Gastrocnemius medialis (tissue), 4 donors: ENCODE results near the gene SLC27A6. TPM values are rescaled to one million over a fixed set of nuclear protein-coding genes. Genes with fewer than 3 reads are reported as not detected.

Experiments used
- ATAC-seq, 2 donors: fragments of 150-250 bp; one replicate each; pipeline ENCODE4 v1.9.1; 2016
- DNase-seq, 2 donors: peaks; one replicate each; pipeline ENCODE4 v3.0.0-alpha.2; 2019
- H3K27ac ChIP-seq, 4 donors: fragments of 200-600 bp; sonication (generic); 1 replicate in 1 of 4; 2 replicates in 3 of 4; pipeline ENCODE4 v1.5.1; 2016 to 2018; ENCODE audit warnings: mild to moderate bottlenecking in 2 of 4, moderate library complexity in 1 of 4
- H3K27me3 ChIP-seq, 3 donors: fragments of 200-600 bp; sonication (generic) in 2 of 3; 1 replicate in 1 of 3; 2 replicates in 2 of 3; pipeline versions ENCODE4 v1.5.1 to v1.6.0; 2016 to 2019; ENCODE audit warnings: mild to moderate bottlenecking in 1 of 3, moderate library complexity in 1 of 3
- H3K36me3 ChIP-seq, 2 donors: fragments of 200-600 bp; sonication (generic) in 1 of 2; one replicate each; pipeline ENCODE4 v1.5.1; 2017 to 2018
- H3K4me1 ChIP-seq, 2 donors: fragments of 200-600 bp; sonication (generic) in 1 of 2; one replicate each; pipeline ENCODE4 v1.5.1; 2016 to 2017; ENCODE audit warnings: mild to moderate bottlenecking in 2 of 2
- H3K4me3 ChIP-seq, 4 donors: fragments of 200-600 bp; sonication (generic) in 3 of 4; 1 replicate in 1 of 4; 2 replicates in 3 of 4; pipeline ENCODE4 v1.5.1; 2016 to 2019; ENCODE audit warnings: mild to moderate bottlenecking in 2 of 4
- H3K9me3 ChIP-seq, 3 donors: fragments of 200-600 bp; sonication (generic) in 2 of 3; 1 replicate in 1 of 3; 2 replicates in 2 of 3; pipeline ENCODE4 v1.5.1; 2016 to 2019
- POLR2A ChIP-seq, 2 donors: fragments of 450-650 bp; IDR thresholded peaks; one replicate each; pipeline ENCODE4 v1.6.1; 2017; ENCODE audit warnings: antibody characterized with exemption in 2 of 2, mild to moderate bottlenecking in 2 of 2, moderate library complexity in 2 of 2
- in situ Hi-C, 4 donors: fragments of 200-750 bp; cut with MboI; loops; one replicate each; pipeline versions ENCODE4 v1.15.0 to v1.8.0; 2017; ENCODE audit warnings: low sequenced_read_pairs in 4 of 4
- intact Hi-C: fragments of 100-400 bp; cut with DNase I; formaldehyde crosslinking; loops from one replicate; pipeline ENCODE4 v1.15.1; 2023; ENCODE audit warnings: low total_unique reads
- total RNA-seq, 4 donors: library from RNA; depleted of rRNA; stranded (reverse); fragments of >200 nt; gene quantifications; one replicate each; pipeline versions ENCODE4 v1.1.0 to v1.2.3, GENCODE V29; 2016
- TF ChIP-seq, protein P1 (sequence below), 5 experiments: fragments of 450-650 bp in 3 of 5; fragments of 200-600 bp in 2 of 5; sonication (generic) in 2 of 5; IDR thresholded peaks in 4 of 5; conservative IDR thresholded peaks in 1 of 5; 1 replicate in 4 of 5; 2 replicates in 1 of 5; pipeline ENCODE4 v1.5.1; 2016 to 2019; ENCODE audit warnings: antibody characterized with exemption in 5 of 5, mild to moderate bottlenecking in 3 of 5, moderate library complexity in 3 of 5

Gene SLC27A6
- total RNA-seq, 4 donors from 2014 or later = 0.29 to 2.0 TPM; not detected in 2

DNA sequence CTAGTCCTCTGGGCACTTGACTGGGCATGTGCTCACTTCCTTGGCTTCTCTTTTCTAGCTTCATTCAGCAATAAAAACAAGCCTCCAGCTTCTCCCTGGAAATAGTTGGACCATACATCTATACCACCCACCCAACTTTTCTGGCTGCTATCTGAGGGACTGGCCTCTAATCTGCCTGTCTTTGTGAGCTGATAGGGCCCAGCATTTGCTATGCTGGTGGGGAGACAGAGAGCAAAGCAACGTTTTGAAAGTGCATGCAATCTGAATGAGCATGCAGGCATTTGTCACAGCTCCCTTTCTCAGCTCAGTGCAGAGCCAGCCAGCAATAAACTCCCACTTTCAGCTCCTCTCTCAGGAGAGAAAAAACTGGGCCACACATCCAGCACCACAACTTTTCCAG lies 78.6 kb downstream of the SLC27A6 start:
- no peaks in the 10 kb centered on the region for H3K36me3 ChIP-seq
- H3K27ac ChIP-seq = no peak overlapping the region
- DNase-seq = no peak
- TF ChIP-seq, protein P1, sequence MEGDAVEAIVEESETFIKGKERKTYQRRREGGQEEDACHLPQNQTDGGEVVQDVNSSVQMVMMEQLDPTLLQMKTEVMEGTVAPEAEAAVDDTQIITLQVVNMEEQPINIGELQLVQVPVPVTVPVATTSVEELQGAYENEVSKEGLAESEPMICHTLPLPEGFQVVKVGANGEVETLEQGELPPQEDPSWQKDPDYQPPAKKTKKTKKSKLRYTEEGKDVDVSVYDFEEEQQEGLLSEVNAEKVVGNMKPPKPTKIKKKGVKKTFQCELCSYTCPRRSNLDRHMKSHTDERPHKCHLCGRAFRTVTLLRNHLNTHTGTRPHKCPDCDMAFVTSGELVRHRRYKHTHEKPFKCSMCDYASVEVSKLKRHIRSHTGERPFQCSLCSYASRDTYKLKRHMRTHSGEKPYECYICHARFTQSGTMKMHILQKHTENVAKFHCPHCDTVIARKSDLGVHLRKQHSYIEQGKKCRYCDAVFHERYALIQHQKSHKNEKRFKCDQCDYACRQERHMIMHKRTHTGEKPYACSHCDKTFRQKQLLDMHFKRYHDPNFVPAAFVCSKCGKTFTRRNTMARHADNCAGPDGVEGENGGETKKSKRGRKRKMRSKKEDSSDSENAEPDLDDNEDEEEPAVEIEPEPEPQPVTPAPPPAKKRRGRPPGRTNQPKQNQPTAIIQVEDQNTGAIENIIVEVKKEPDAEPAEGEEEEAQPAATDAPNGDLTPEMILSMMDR (IDR thresholded peaks at IDR 0.05 in 4 of 5, conservative IDR thresholded peaks at IDR 0.05 in 1 of 5) = no peak
- TF ChIP-seq POLR2A (IDR thresholded peaks at IDR 0.05) = no peak
- intact Hi-C loops = no loop called here
- no peak for ATAC-seq
- H3K9me3 ChIP-seq = no peaks in the 10 kb centered on the region
- no peaks in the 10 kb centered on the region for H3K4me1 ChIP-seq
- no peak overlapping the region for H3K4me3 ChIP-seq
- no peaks in the 10 kb centered on the region for H3K27me3 ChIP-seq
- in situ Hi-C loops = no loop called here

DNA sequence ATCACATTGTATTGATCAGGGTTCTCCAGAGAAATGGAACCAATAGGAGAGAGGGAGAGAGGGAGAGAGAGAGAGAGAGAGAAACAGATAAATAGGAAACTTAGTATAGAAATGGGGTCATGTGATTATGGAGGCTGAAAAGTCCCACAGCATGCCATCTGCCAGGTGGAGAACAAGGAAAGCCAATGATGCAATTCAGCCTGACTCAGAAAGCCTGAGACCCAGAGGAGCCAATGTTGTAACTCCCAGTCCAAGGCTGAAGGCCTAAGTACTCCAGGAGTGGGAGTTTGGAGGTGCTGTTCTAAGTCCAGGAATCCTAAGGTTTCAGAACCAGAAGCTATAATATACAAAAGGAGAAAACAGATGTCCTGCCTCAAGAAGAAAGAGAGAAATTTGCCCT lies 80.9 kb downstream of the SLC27A6 start:
- Histone ChIP-seq H3K27ac (no peak overlapping the region), H3K4me1 (no peaks in the 10 kb centered on the region), H3K27me3 (no peaks in the 10 kb centered on the region), H3K36me3 (no peaks in the 10 kb centered on the region), H3K9me3 (no peaks in the 10 kb centered on the region), H3K4me3 (no peak overlapping the region)
- no peak for TF ChIP-seq POLR2A (IDR thresholded peaks at IDR 0.05)
- TF ChIP-seq, protein P1 (IDR thresholded peaks at IDR 0.05 in 4 of 5, conservative IDR thresholded peaks at IDR 0.05 in 1 of 5) = no peak
- intact Hi-C loops (no loop called here), in situ Hi-C loops (no loop called here)
- DNase-seq = no peak
- ATAC-seq = no peak

DNA sequence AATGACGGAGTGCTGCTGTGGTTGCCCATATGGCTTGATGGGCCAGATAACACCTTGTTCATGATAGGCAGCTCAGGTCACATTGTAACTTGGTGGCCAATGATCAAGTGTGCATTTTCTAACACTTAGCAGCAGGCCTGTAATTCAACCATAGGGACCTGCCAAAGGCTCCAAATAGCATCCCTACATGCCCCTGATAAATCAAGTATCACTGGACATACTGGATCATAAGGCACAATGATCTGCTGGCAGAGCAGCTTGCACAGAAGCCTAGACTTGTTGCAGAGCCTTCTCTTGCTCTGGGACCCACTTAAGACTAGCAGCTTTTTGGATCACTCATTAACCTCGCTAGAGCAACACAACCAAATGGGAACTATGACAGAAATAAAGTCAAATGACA lies 83.2 kb downstream of the SLC27A6 start:
- ATAC-seq = no peak
- no peaks in the 10 kb centered on the region for H3K9me3 ChIP-seq
- no peak overlapping the region for H3K27ac ChIP-seq
- intact Hi-C loops = no loop called here
- H3K4me3 ChIP-seq = no peak overlapping the region
- in situ Hi-C loops = no loop called here
- H3K4me1 ChIP-seq = no peaks in the 10 kb centered on the region
- H3K27me3 ChIP-seq = no peaks in the 10 kb centered on the region
- TF ChIP-seq, protein P1 (IDR thresholded peaks at IDR 0.05 in 4 of 5, conservative IDR thresholded peaks at IDR 0.05 in 1 of 5) = no peak
- TF ChIP-seq POLR2A (IDR thresholded peaks at IDR 0.05) = no peak
- DNase-seq = no peak
- H3K36me3 ChIP-seq = no peaks in the 10 kb centered on the region

DNA sequence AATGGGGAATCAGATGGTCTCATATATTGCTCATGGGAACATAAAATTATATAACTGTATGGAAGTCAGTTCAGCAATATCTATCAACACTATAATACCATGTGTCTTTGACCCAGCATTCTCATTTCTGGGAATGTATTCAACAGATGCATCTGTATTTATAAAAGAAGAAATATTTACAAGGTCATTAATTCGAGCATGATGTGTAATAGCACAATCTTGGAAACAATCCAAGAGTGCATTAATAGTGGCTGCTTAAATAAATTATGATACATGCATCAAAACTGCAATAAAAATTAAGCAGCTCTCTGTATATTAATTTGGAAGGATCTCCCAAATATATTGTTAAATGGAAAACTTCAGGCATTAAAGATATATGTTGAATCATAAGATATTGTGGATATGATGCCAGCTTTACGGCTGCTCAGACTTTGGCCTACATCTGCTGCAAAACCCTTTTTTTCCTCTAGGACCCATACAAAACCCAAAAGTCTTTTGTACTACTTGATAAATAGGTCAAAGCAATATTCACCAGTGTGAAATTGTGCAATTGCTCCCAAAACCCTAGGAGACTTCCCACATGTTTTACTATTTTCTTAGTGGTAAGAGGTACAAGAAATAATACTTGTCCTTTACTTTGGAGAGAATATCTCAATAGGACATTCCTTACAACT lies 84.0 kb downstream of the SLC27A6 start:
- Histone ChIP-seq H3K27me3 (no peaks in the 10 kb centered on the region), H3K4me3 (no peak overlapping the region), H3K27ac (no peak overlapping the region), H3K36me3 (no peaks in the 10 kb centered on the region), H3K4me1 (no peaks in the 10 kb centered on the region), H3K9me3 (no peaks in the 10 kb centered on the region)
- DNase-seq (no peak), ATAC-seq (no peak)
- in situ Hi-C loops (no loop called here), intact Hi-C loops (no loop called here)
- TF ChIP-seq, protein P1 (IDR thresholded peaks at IDR 0.05 in 4 of 5, conservative IDR thresholded peaks at IDR 0.05 in 1 of 5) = no peak
- TF ChIP-seq POLR2A (IDR thresholded peaks at IDR 0.05) = no peak

DNA sequence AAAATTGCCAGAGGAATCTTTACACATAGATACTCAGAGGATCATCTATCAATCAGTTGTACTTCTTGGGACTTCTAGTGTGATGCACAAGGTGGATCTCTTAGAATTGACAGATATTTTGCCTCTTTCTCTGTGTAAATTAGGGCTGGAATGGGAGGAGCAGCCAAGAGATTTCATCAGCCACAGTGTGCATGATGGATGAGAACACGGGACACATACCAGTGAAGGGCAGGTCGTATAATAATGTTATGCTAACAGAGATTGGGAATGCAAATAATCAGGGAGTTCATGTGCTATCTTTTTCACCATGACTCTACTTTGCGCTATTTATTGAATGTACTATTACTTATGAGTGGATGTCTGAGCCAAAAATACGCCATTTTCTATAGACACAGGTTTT lies 86.0 kb downstream of the SLC27A6 start:
- Histone ChIP-seq H3K9me3 (no peaks in the 10 kb centered on the region), H3K36me3 (no peaks in the 10 kb centered on the region), H3K27ac (no peak overlapping the region), H3K4me1 (no peaks in the 10 kb centered on the region), H3K27me3 (no peaks in the 10 kb centered on the region), H3K4me3 (no peak overlapping the region)
- intact Hi-C loops (no loop called here), in situ Hi-C loops (no loop called here)
- TF ChIP-seq, protein P1 (IDR thresholded peaks at IDR 0.05 in 4 of 5, conservative IDR thresholded peaks at IDR 0.05 in 1 of 5) = no peak
- no peak for TF ChIP-seq POLR2A (IDR thresholded peaks at IDR 0.05)
- no peak for DNase-seq
- ATAC-seq = no peak
